Umbilical cord (tissue), 2 donors: ENCODE measurements around the gene MSI2. TPM values are rescaled to one million over a fixed set of nuclear protein-coding genes. Genes with fewer than 3 reads are reported as not detected.

Experiments
- DNase-seq: peaks from one replicate; pipeline ENCODE4 v3.0.0-alpha.2; 2015; ENCODE audit warnings: low spot score
- total RNA-seq: library from RNA; depleted of rRNA; stranded (reverse); fragments of >200 nt; gene quantifications from one replicate; pipeline ENCODE4 v1.2.3, GENCODE V29; 2014; ENCODE audit warnings: low replicate concordance; ENCODE audit not compliant: insufficient read depth

The MSI2 gene
- total RNA-seq, 1 donor from 2014 or later = 62.6 TPM

DNA sequence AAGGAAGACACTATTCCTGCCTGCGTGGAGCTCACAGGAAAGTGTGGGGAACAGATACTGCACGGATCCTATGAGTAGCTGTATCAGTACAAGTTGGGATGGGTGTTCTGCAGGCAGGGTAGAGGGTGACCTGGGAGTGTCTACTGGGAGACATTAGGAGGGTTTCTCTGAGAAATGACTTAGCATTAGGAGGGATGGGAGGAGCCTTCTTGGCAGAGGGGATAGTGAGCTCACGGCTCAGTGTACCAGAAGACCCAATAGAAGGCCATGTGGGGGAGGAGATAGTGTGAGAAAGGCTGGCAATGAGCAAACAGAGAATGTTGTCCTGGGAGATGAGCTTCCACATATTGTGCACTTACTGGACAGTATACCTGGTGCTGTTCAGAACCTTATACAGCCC lies 109.1 kb downstream of the MSI2 start:
- DNase-seq = peak; percentile 16

DNA sequence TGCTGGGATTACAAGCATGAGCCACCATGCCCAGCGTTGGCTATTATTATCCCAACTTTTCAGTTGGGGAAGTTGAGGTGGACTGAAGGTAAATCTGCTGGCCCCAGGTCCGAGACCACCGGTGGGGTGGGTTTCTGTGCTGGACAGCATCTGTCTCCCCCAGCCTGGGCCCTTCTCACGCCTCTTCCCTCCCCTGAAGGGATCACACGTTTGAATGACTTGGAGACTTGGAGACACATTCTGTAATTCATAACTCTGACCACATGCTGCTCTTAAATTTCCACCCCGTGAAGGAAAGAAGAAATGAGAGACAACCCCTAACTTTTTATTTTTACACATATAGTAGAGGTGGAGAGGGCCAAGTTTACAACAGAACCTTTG lies 109.8 kb downstream of the MSI2 start:
- no peak for DNase-seq

DNA sequence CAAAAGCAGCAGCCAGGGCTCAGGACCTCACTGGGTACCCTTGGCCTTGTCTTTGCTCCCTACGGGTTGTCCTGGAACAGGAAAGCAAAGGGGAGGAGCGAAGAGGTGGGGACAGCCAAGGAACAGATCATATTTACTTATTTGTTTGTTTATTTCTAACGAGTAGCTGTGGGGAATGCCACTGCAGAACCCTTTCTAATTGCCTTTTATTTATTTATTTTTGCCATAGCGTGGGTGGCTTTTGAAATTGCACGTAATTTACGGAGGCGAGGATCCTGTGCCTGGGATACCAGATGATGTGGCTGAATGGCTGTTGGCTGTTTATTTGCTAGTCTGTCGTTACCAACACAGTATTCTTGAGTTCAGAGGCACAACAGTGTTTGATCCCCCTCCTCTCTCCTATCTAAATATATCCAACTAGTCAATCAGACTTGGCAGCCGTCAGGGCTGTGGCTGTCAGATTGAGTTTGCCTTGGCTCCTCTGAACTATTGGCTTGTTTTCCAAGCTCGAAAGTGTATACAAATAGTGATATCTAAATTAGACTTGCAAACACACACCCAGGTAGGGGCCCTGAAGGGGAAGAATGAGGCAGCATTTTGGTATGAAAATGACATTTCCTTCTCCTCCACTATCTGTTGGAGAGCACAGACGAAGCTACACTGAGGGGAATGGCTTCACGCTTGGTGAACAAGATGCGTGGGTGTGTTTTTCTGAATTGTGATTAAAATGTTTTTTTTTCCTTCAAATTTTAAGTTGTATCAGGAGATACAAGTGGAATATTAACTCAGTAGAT lies 110.4 kb downstream of the MSI2 start:
- DNase-seq = no peak

DNA sequence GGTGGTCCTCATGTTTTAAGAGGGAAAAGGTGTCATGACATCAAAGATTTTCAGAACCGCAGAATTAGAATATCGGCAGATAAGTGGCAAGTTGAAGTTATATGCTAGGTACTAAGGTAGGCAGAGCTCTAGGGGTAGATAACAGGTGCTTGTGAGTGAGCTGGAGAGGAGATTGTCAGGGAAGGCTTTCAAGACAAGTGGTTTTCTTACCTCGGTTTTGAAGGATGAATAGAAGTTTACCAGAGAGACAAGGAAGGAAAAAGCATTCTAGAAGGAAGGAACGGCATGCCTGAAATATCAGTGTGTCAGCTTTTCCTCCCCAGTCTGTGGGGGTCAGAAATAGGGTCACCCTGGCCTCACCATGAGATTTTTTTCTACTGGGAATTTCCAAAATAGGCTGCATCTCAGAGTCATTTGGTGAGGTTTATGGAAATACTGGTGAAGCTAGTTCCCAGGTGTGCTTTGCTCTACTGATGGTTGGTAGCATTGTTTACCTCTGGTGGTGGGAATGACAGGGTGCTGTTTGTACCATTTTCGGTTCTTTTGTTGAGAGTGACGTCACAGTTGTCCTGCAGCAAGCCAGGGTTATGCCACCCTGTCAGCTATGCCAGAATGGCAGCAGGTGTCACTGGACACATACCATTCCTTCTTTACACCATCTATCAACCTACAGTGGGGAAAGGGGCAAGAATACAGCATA lies 112.5 kb downstream of the MSI2 start:
- DNase-seq = no peak

DNA sequence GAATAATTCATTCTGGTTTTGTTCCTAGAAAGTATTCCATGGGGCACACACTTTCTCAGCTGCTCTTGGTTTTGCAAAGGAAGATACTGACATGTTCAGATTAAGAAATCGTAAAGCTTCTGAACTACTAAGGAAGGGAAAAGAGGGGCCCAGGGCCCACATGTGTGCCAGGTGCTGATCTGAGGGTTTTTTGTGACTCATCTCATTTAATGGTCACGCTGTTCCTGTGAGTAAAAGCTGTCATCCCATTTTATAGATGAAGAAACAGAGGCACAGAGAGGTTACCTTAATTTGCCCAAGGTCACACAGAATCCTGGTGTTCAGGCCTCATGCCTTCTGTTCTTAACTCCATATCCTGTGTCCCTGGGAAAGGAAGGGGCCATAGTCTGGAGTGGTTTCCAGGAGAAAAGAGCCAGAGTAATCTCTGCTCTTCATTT lies 113.2 kb downstream of the MSI2 start:
- no peak for DNase-seq

DNA sequence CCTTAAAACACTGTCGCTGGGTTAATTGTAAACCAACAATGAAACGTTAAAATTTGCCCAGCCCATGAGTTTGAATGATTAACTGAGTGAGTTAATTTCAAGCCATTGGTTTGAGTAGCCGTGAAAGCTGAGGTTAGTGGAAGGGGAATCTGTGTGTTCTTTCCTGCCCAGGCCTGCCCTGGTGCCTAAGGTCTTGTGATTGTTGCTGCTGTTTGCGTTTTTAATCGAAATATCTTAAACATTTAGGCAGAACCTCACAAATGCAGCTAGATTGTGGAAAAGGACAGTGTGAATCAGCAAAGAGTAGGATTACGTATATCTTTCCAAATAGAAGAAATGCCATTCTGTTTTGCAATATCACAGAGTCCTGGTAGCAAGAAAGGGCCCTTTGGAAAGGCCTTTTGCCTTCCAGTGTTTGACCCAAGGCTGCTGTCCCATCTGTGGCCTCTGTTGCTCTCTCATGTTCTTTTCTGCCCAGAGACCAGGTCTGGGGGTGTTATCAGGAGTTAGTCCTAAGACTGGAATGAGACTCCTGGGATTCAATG lies 113.8 kb downstream of the MSI2 start:
- DNase-seq = peak; percentile 86

DNA sequence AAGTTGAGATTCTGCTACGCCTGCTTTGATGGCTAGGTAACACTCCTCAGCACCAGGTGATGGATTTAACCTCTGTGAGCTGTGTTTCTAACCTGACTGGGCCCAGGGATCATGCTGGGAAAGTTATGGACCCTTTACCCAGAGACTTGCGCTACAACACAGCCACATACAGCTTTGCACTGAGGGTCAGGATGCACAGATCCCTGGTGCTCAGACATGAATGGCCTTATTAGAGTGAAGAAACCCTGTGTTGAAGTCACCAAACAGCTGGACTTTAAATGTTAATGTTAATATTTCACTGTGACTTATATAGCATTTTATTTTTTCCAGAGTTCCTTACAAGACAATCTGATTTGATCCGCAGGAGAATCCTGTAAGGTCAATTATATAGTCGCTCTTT lies 114.3 kb downstream of the MSI2 start:
- peak; percentile 50 for DNase-seq

DNA sequence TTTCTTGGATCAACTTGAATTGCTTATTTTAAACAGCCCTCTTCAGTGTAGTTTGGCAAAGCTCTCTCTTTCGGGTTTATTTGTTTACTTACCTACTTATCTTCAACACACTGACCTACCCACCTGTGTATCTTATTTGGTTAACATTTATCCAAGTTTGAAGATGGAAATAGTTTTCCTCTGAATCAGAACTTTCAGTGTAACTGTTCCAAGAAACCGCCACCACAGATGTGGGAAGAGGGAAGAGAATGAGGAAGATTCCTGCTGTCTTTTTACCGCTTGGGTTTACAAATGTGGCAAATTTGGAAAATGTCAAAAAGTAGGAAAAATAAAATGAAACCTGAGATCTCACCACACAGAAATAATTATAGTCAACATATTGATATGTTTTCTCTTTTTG lies 115.8 kb downstream of the MSI2 start:
- DNase-seq = peak; percentile 56

DNA sequence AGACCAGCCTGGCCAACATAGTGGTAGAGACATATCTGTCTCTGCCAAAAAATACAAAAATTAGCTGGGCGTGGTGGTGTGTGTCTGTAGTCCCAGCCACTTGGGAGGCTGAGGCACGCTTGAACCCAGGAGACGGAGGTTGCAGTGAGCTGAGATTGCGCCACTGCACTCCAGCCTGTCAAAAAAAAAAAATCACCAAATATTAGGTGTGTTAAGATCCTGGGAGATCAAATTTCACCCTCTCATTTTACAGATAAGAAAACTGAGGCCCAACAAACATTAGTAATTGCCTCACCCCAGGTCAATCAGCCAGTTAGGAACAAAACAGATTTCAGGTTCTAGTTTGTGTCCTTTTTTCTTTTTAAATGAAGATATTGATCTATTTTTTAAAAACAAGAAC lies 116.7 kb downstream of the MSI2 start:
- DNase-seq = no peak

DNA sequence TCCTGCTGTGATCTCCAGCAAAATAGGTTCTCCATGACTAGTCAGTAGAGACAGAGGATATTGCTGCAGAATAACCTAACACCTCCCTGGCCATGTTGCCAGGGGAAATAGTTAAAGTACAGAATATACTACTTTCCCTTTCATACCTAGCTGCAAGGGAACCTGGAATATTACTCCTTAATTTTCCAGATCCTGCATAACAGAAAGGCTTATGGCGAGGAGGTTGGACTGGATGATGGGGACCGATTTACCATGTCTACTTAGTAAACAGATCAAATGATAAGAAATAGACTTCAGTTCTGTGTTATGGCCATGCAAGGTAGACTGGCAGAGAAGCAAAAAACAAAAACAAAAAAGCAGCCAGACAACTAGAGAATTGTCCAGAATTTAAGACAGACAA lies 117.4 kb downstream of the MSI2 start:
- no peak for DNase-seq

DNA sequence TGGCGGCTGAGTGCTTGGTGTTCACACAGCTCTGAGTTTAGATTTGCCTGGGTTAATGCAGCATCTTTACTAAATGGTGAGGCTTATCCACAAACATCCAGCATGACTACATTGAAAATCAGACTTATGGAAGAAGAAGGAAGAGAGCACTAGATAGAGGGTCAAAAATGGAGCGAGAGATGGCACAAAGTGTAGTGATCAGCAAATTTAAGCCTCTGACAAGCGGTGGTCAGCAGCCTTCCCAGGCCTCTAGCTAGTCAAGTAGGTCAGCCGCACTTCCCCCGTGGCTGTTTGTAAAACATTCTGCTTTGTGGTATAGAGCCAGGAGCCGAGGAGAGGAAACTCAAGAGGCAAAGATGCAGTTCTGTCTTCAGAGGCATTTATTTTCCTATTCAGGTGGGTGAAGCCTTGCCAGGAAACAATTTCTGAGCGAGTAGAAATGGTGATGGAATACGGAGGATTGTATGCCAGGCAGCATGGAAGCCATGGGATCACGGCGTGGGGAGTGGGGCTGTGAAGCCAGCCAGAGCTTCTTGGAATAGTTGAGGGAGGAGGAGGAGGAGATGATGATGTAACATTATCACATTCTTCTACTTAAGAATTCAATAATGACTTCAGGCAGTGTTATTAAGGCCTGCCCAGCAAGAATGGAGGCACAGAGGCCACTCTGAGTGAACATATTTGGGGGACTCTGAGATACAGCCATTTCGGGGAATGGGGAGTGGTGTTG lies 118.9 kb downstream of the MSI2 start:
- no peak for DNase-seq

DNA sequence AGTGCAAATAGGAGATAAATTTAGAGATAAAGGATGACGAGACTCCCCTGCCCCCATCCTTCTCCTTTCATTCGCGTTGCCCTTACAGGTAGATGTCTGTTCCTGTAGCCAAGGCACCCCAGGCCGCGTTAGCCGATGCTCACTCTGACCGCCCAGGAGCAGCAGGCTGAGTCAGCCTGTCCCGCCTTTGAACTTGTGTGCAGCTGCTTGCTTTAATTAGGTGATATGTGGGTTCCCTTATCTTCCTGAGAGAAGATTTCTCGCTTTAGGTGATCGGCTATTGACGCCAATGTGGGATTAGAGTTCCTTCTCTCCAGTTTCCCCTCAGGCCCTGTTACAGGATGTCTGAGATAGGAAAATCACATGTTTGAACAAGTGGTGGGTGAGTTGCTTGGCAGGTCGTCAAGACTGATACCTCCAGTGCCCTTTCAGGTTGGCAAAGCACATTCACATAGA lies 119.5 kb downstream of the MSI2 start:
- peak; percentile 55 for DNase-seq

DNA sequence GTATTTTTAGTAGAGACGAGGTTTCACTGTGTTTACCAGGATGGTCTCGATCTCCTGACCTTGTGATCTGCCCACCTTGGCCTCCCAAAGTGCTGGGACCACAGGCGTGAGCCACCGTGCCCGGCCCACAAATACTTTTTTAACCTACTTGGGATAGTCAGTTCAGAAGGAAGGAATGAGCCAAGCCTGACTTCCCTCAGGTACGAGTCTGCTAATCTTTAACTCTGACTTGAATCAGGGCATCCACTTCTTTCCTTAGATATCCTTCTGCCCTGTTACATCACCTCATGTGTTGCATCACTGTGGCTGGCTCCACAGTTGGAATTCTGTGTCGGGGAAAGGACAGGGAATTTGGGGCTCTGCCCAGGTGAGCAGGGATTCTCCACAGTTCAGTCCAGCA lies 120.8 kb downstream of the MSI2 start:
- DNase-seq = no peak

DNA sequence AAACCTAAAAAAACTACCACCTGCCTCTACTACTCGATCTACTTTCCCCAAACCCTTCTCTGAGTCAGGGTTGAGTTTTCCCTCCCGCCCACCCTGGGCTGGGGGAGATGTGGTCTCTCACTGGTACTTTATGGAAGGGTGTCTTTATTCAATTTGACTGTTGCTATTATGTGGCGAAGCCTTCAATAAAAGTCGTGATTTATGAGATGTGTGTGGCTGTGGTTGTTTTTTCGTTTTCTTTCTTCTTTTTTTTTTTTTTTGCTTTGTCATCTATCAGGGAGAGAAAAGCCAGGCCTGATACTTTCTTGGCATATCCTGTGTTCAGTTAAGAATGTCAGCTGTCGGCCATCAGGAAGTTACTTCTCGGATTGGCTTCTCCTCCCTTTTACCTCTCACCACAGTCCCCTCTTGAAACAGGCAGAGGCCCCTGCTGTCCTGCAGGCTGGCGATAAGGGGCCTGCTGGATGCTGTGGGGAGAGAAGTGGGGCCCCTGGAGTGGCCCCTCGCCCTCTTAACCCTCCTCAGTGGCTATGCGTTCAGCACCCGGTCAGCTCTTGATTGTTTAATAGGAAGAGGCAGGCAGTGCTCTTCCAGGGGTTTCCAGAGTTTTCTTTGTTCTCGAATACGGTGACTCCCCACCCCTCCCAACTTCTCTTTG lies 123.0 kb downstream of the MSI2 start:
- peak; percentile 90 for DNase-seq

DNA sequence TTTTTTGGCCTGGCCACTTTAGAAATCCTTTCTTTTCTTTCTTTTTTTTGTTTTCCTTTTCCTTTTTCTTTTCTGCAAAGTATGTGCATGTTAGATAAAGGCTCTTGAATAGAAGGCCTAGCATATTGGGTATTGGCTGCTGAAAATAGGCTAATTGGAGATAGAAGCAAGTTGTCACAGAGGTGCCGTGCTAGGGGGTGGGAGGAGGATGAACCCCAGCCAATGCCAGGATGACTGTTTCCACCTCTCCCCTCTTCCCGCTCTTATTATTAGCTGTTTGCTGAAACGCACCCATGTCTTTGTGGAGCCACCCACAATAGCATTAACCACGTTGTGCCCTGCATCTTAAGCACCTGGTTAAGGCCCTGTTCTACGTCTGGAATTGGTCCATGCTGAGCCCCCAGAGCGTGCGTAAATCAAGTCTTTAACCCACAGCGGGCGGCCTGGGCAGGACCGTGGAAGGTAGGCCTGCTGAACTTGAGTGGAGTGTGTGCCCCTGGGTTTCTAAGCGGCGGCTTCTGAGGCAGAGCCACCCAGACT lies 123.6 kb downstream of the MSI2 start:
- no peak for DNase-seq

DNA sequence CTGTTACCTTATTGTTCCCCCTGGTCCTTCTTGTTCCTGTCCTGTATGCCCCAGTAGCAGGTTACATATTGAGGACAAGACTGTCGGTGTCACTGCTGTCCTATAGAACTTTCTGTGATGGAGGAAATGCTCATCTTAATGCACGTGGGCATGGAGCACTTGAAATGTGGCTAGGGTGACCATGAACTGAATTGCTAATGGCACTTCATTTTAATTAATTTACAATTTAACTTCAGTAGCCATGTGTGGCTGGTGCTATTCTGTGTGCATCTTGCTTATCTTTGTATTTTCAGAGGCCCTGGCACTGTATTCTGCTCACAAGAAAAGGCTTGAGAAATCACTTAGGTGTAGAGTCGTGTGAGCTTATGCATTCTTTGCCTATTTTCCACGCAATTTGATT lies 125.2 kb downstream of the MSI2 start:
- DNase-seq = no peak

DNA sequence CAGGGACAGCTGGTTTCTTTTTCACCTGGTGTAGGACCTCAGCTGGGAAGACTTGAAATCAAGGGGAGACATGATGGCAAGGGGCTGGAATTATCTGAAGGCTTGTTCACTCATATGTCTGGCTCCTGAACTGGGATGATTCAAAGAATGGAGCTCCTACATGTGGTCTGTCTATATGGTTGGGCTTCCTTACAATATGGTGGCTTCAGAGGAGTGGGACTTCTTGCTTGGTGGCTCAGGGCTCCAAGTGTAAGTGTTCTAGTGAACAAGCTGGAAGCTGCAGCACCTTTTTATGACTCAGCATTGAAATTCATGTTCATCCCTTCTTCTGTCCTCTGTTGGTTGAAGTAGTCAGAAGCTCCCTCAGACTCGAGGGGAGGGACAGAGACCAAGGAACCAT lies 127.9 kb downstream of the MSI2 start:
- no peak for DNase-seq

DNA sequence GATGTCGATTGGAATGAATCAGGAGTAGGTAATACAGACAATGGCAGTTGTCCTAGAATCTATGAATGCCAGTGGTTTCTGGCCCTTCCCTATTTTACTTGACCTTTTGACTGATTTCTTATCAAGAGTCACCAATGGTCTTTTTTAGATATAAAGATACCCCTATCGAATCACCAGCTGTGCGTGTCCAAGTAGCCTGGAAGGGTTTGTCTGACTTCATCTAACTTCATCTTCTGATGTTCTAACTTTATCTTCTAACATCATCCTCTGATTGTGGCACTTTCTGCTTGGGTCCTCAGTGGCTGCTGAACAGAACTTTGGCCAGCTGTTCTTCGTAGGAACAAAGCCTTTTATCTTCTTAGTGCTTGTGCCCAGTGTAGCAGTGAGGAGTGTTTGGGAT lies 129.7 kb downstream of the MSI2 start:
- DNase-seq = no peak

DNA sequence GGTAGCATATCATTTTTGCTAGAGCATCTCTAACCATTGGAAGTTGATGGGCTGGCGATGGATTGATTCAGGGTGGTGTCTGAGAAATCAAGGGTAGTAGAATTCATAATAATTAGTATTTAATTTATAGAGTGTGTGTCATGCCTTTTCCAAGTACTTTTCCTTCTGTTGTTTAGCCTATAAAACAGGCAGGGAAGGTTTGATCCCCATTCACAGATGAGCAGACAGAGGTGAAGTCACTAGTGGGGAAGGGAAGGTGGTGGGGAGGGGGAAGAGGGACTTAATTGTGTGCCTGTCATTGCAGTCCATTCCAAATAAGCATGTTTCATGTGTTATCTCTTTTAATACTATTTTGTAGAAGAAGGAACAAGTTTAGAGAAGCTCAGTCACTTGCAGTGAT lies 131.3 kb downstream of the MSI2 start:
- no peak for DNase-seq

DNA sequence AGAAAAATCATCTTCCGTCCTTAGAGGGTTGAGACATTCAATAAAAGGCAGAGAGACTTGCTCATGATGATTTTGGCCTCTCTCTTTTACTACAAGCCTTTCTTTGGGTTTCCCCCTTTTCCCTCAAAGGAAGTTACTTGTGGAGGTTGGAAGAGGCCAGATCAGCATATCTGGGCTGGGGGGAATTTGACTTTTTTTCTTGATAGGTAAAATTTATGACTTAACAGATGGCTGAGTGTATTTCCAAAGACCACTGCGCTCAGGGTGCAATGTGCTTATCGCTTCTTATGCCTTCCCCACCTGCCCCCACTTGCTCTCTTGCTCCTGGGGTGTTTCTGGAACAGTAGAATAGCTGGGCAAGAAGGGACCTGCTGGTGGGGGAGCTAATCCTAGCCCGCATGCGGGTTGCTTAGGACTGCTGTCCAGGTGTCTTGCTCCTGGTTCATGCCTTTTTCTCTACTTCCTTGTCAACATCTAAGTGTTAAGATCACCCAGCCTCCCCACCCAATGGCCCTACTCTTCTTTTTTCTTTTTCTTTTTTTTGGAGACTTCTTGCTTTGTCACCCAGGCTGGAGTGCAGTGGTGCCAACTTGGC lies 131.9 kb downstream of the MSI2 start:
- DNase-seq = no peak

DNA sequence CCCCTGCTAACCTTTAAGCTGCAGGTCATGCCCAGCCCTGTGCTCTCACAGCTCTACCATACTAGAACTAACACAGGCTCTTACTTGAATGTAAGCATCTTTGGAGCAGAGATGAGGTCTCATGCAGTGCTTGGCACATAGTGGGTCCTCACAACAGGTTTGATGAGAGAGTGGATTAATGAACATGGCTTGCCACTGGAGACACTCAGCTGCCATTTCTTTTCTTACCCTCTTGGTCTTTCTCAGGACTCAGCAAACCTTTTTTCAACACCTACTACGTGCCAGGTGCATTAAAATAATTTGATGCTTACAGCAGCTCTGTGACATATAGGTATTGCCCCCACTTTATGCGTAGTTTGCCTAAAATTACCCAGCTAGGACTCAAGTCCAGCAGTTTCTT lies 133.2 kb downstream of the MSI2 start:
- no peak for DNase-seq
